Kidney epithelial cell (primary cell): ENCODE results near the gene CPA2. TPM values are rescaled to one million over a fixed set of nuclear protein-coding genes. Genes with fewer than 3 reads are reported as not detected.

Experiments
- DNase-seq: peaks from one replicate; pipeline ENCODE4 v3.0.0-alpha.2; 2010; ENCODE audit warnings: low read depth
- H3K27me3 ChIP-seq: 2 replicates; pipeline ENCODE4 v1.6.0; 2011; ENCODE audit warnings: low read length; ENCODE audit not compliant: control insufficient read depth, insufficient read depth
- H3K36me3 ChIP-seq: 2 replicates; pipeline ENCODE4 v1.5.1; 2011; ENCODE audit warnings: low read length; ENCODE audit not compliant: control insufficient read depth, insufficient read depth
- H3K4me3 ChIP-seq: 2 replicates; pipeline ENCODE4 v1.5.1; 2011; ENCODE audit warnings: low read depth, mild to moderate bottlenecking, control low read depth, low read length
- CTCF ChIP-seq: IDR thresholded peaks from 2 replicates; pipeline ENCODE4 v1.5.1; 2011; ENCODE audit warnings: mild to moderate bottlenecking, moderate library complexity, low read length, control low read depth, inconsistent platforms; ENCODE audit not compliant: insufficient read depth, poor library complexity, severe bottlenecking
- total RNA-seq: library from RNA; depleted of rRNA; stranded (reverse); fragments of >200 nt; gene quantifications from 2 replicates; pipeline ENCODE4 v1.2.3, GENCODE V29; 2015

The CPA2 gene
- total RNA-seq, 1 donor from 2014 or later, result not detected

GRCh38 chr7:130337410-130337971 is 70.8 kb downstream of the CPA2 start:
- Histone ChIP-seq H3K27me3 (no peaks in the 10 kb centered on the region), H3K36me3 (no peaks in the 10 kb centered on the region), H3K4me3 (no peak overlapping the region)
- TF ChIP-seq CTCF, result no peak
- DNase-seq, result no peak

- Histone ChIP-seq H3K4me3 (no peak overlapping the region), H3K36me3 (no peaks in the 10 kb centered on the region), H3K27me3 (no peaks in the 10 kb centered on the region)
- DNase-seq, result no peak
- no peak for TF ChIP-seq CTCF
Observed at GRCh38 chr7:130338233-130338632, 71.6 kb downstream of the CPA2 start.

Other genes with a start within 250 kb of the CPA2 start
- 16.5 and 22.7 TPM in 2 replicates for gene ZC3HC1, start 215.5 kb upstream of the CPA2 start, total RNA-seq
- 13.8 and 15.6 TPM in 2 replicates for gene KLHDC10, start 196.3 kb upstream of the CPA2 start, total RNA-seq
- 22.1 and 24.0 TPM in 2 replicates for gene TMEM209, start 61.5 kb upstream of the CPA2 start, total RNA-seq
- not detected in 2 replicates for gene SSMEM1, start 59.0 kb upstream of the CPA2 start, total RNA-seq
- 0.14 and 0.25 TPM in 2 replicates for gene CPA4, start 26.3 kb downstream of the CPA2 start, total RNA-seq
- not detected in 2 replicates for gene CPA5, start 78.0 kb downstream of the CPA2 start, total RNA-seq
- gene CPA1, start 113.6 kb downstream of the CPA2 start, total RNA-seq, result not detected in 2 replicates
- gene CEP41, start 174.2 kb downstream of the CPA2 start, total RNA-seq, result 12.9 and 27.8 TPM in 2 replicates
- 14.2 and 15.2 TPM in 2 replicates for gene MEST, start 225.2 kb downstream of the CPA2 start, total RNA-seq